ENCODE data around the gene SMARCAL1.

GRCh38 chr2:216498379-216499352 lies 86.4 kb downstream of the SMARCAL1 start, which contains the start of gene RPL37A:
- TF ChIP-seq HIC1 (tag by site-specific recombination; IDR thresholded peaks at IDR 0.05) (no peak), TCF7L2 (IDR thresholded peaks at IDR 0.05; ENCODE audit: borderline replicate concordance, low read depth, low read length) (no peak), CTCF (tag by site-specific recombination; IDR thresholded peaks at IDR 0.05) (peak; percentile 57), IKZF3 (tag by site-specific recombination; IDR thresholded peaks at IDR 0.05) (no peak), ZNF677 (tag by site-specific recombination; IDR thresholded peaks at IDR 0.05) (no peak), YY1 (tag by site-specific recombination; IDR thresholded peaks at IDR 0.05) (peak; percentile 57)
- TF ChIP-seq, protein P1, sequence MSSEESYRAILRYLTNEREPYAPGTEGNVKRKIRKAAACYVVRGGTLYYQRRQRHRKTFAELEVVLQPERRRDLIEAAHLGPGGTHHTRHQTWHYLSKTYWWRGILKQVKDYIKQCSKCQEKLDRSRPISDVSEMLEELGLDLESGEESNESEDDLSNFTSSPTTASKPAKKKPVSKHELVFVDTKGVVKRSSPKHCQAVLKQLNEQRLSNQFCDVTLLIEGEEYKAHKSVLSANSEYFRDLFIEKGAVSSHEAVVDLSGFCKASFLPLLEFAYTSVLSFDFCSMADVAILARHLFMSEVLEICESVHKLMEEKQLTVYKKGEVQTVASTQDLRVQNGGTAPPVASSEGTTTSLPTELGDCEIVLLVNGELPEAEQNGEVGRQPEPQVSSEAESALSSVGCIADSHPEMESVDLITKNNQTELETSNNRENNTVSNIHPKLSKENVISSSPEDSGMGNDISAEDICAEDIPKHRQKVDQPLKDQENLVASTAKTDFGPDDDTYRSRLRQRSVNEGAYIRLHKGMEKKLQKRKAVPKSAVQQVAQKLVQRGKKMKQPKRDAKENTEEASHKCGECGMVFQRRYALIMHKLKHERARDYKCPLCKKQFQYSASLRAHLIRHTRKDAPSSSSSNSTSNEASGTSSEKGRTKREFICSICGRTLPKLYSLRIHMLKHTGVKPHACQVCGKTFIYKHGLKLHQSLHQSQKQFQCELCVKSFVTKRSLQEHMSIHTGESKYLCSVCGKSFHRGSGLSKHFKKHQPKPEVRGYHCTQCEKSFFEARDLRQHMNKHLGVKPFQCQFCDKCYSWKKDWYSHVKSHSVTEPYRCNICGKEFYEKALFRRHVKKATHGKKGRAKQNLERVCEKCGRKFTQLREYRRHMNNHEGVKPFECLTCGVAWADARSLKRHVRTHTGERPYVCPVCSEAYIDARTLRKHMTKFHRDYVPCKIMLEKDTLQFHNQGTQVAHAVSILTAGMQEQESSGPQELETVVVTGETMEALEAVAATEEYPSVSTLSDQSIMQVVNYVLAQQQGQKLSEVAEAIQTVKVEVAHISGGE (tag by site-specific recombination; conservative IDR thresholded peaks at IDR 0.05; ENCODE audit: low read depth) = peak; percentile 78
- TF ChIP-seq, protein P2, sequence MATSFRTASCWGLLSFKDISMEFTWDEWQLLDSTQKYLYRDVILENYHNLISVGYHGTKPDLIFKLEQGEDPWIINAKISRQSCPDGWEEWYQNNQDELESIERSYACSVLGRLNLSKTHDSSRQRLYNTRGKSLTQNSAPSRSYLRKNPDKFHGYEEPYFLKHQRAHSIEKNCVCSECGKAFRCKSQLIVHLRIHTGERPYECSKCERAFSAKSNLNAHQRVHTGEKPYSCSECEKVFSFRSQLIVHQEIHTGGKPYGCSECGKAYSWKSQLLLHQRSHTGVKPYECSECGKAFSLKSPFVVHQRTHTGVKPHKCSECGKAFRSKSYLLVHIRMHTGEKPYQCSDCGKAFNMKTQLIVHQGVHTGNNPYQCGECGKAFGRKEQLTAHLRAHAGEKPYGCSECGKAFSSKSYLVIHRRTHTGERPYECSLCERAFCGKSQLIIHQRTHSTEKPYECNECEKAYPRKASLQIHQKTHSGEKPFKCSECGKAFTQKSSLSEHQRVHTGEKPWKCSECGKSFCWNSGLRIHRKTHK (tag by site-specific recombination; IDR thresholded peaks at IDR 0.05) = no peak

Data from HEK293 (cell line).